HL-60 (cell line): Measurements from ENCODE around the gene SLC10A7.

ENCODE experiments used
- DNase-seq, 2 experiments: peaks; one replicate each; pipeline ENCODE4 v3.0.0-alpha.2; 2010 to 2020; ENCODE audit warnings: low read depth in 1 of 2, low spot score in 1 of 2
- H3K27ac ChIP-seq: fragments of 250-450 bp; sonication (Bioruptor Pico); replicated peaks from 2 replicates; pipeline ENCODE4 v1.5.1; 2020; ENCODE audit warnings: mild to moderate bottlenecking, moderate library complexity
- H3K27me3 ChIP-seq: fragments of 250-450 bp; sonication (Bioruptor Pico); 2 replicates; pipeline ENCODE4 v1.5.1; 2021; ENCODE audit warnings: mild to moderate bottlenecking, moderate library complexity; ENCODE audit not compliant: insufficient read depth, poor library complexity, severe bottlenecking
- H3K4me3 ChIP-seq: replicated peaks from 2 replicates; pipeline ENCODE4 v1.5.1; 2011; ENCODE audit warnings: mild to moderate bottlenecking, control low read depth, low read length; ENCODE audit not compliant: insufficient read depth
- CTCF ChIP-seq: IDR thresholded peaks from one replicate; pipeline ENCODE4 v1.5.1; 2011; ENCODE audit warnings: low read length, control low read depth, inconsistent platforms; ENCODE audit not compliant: insufficient read depth
- GABPA ChIP-seq: IDR thresholded peaks from 2 replicates; pipeline ENCODE4 v1.6.1; 2012; ENCODE audit warnings: low read depth
- POLR2AphosphoS5 ChIP-seq: IDR thresholded peaks from 2 replicates; pipeline ENCODE4 v1.6.1; 2012; ENCODE audit warnings: low read depth
- REST ChIP-seq: IDR thresholded peaks from 2 replicates; pipeline ENCODE4 v1.6.1; 2012; ENCODE audit warnings: low read depth; ENCODE audit not compliant: insufficient replicate concordance
- SPI1 ChIP-seq: IDR thresholded peaks from 2 replicates; pipeline ENCODE4 v1.6.1; 2012; ENCODE audit warnings: low read depth, mild to moderate bottlenecking, borderline replicate concordance

SLC10A7 gene

GRCh38 chr4:146525754-146526153 is 4.0 kb upstream of the SLC10A7 start:
- no peak for TF ChIP-seq SPI1
- TF ChIP-seq CTCF, result no peak
- TF ChIP-seq REST, result no peak
- no peak for TF ChIP-seq POLR2AphosphoS5
- no peak for TF ChIP-seq GABPA
- Histone ChIP-seq H3K27me3 (no peaks in the 10 kb centered on the region), H3K4me3 (no peak overlapping the region), H3K27ac (no peak overlapping the region)
- no peak for DNase-seq

GRCh38 chr4:146524663-146525062 is 2.9 kb upstream of the SLC10A7 start:
- Histone ChIP-seq H3K27me3 (no peaks in the 10 kb centered on the region), H3K4me3 (no peak overlapping the region), H3K27ac (no peak overlapping the region)
- DNase-seq, result no peak
- no peak for TF ChIP-seq REST
- no peak for TF ChIP-seq GABPA
- no peak for TF ChIP-seq POLR2AphosphoS5
- TF ChIP-seq CTCF, result no peak
- no peak for TF ChIP-seq SPI1

- peak in 1 of 2 experiments; percentile 25 for DNase-seq
- no peak for TF ChIP-seq REST
- no peak for TF ChIP-seq POLR2AphosphoS5
- no peak for TF ChIP-seq CTCF
- TF ChIP-seq SPI1, result no peak
- Histone ChIP-seq H3K4me3 (peak overlapping the region; percentile 96), H3K27ac (peak overlapping the region; percentile 85), H3K27me3 (no peaks in the 10 kb centered on the region)
Observed at GRCh38 chr4:146522869-146523205, 1.1 kb upstream of the SLC10A7 start.
